HG02840 (cell line): Measurements from ENCODE around the gene SH2D1B.

Experiments used
- ATAC-seq: cut with Tn5 transposase; IDR thresholded peaks from one replicate; pipeline ENCODE4 v1.9.1; 2021; ENCODE audit warnings: mild to moderate bottlenecking, moderate library complexity, moderate number of reproducible peaks; ENCODE audit not compliant: unreplicated experiment, low FRiP score

The SH2D1B gene

GRCh38 chr1:162400790-162401355 lies 11.1 kb downstream of the SH2D1B start:
- no peak for ATAC-seq

- ATAC-seq: no peak
Measured at GRCh38 chr1:162398999-162399580, 12.8 kb downstream of the SH2D1B start.

- ATAC-seq: no peak
Measured at GRCh38 chr1:162397943-162398560, 13.9 kb downstream of the SH2D1B start.

GRCh38 chr1:162397039-162397448 lies 14.9 kb downstream of the SH2D1B start:
- ATAC-seq: no peak

- ATAC-seq: no peak
Measured at GRCh38 chr1:162396201-162396906, 15.6 kb downstream of the SH2D1B start.

GRCh38 chr1:162391790-162392563 lies 20.0 kb downstream of the SH2D1B start:
- ATAC-seq: no peak

GRCh38 chr1:162390396-162391185 lies 21.3 kb downstream of the SH2D1B start:
- no peak for ATAC-seq

- no peak for ATAC-seq
Measured at GRCh38 chr1:162389971-162390370, 22.0 kb downstream of the SH2D1B start.

GRCh38 chr1:162389021-162389818 lies 22.7 kb downstream of the SH2D1B start:
- ATAC-seq: no peak

GRCh38 chr1:162388615-162389014 lies 23.3 kb downstream of the SH2D1B start:
- no peak for ATAC-seq

GRCh38 chr1:162388083-162388594 lies 23.8 kb downstream of the SH2D1B start:
- ATAC-seq: no peak

GRCh38 chr1:162387226-162388082 lies 24.5 kb downstream of the SH2D1B start:
- ATAC-seq: no peak

- ATAC-seq: no peak
Measured at GRCh38 chr1:162386292-162387225, 25.4 kb downstream of the SH2D1B start.

- no peak for ATAC-seq
Measured at GRCh38 chr1:162385702-162386101, 26.2 kb downstream of the SH2D1B start.

GRCh38 chr1:162385280-162385623 lies 26.7 kb downstream of the SH2D1B start:
- ATAC-seq: no peak

GRCh38 chr1:162384601-162385279 lies 27.2 kb downstream of the SH2D1B start:
- no peak for ATAC-seq

- no peak for ATAC-seq
Measured at GRCh38 chr1:162384116-162384515, 27.8 kb downstream of the SH2D1B start.
